Stimulated activated naive CD4-positive, alpha-beta T cell (primary cell): ENCODE results near the gene NTM.

Experiments
- DNase-seq, 6 experiments: peaks; one replicate each; lab custom pipeline; 2025; lab: John Stamatoyannopoulos, UW

The NTM gene

GRCh38 chr11:131917634-131918384 is 547.4 kb downstream of the NTM start:
- no peak for DNase-seq

GRCh38 chr11:131918663-131919062 is 548.2 kb downstream of the NTM start:
- no peak for DNase-seq

- no peak for DNase-seq
These were observed 551.8 kb downstream of the NTM start for GRCh38 chr11:131922220-131922619.

DNA sequence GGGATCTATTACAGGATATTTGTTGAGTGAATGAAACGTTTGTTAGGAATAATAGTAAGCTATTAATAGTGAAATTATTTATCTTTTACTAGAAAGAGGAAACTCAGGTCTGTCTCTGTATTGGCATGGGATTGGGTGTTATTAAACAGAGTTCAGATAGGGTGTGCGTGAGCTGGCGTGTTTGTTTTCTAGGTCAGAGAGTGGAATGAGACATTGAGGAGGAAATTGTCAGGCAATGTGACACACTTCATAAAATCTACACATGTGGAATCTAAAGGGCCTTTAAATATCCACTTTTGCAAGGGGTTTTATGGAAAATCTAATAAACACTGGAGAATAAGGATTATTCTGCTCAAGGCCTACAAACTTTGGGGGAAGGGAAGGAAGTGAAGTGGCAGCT is 552.9 kb downstream of the NTM start:
- DNase-seq = no peak

GRCh38 chr11:131924001-131924400 is 553.6 kb downstream of the NTM start:
- no peak for DNase-seq

GRCh38 chr11:131924457-131925201 is 554.2 kb downstream of the NTM start:
- no peak for DNase-seq

GRCh38 chr11:131925829-131926228 is 555.4 kb downstream of the NTM start:
- no peak for DNase-seq

GRCh38 chr11:131928992-131929391 is 558.6 kb downstream of the NTM start:
- no peak for DNase-seq

GRCh38 chr11:131932584-131933325 is 562.3 kb downstream of the NTM start:
- DNase-seq = no peak

- DNase-seq = no peak
These were observed 563.6 kb downstream of the NTM start for GRCh38 chr11:131934006-131934405.

DNA sequence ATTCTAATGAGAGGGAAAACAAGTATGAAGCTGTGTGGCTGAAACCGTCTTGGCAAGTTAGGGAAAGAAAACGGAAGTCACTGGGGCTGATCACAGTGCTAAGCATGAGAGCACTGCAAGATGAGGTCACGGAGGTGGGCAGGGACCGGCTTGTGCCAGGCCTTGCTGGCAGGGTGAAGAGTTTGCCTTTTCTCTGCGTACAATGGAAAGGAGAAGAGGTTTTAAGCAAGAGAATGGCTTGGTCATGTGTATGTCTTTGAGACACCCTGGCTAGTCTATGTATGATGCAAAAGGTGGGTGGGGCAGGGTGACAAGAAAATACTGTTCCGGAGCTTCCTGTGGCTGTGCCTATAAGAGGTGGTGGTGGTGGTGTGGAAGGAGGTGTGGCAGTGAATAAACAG is 567.9 kb downstream of the NTM start:
- DNase-seq = no peak

- no peak for DNase-seq
These were observed 569.7 kb downstream of the NTM start for GRCh38 chr11:131940126-131940525.

GRCh38 chr11:131942878-131943277 is 572.5 kb downstream of the NTM start:
- DNase-seq = no peak

GRCh38 chr11:131943295-131943694 is 572.9 kb downstream of the NTM start:
- no peak for DNase-seq

DNA sequence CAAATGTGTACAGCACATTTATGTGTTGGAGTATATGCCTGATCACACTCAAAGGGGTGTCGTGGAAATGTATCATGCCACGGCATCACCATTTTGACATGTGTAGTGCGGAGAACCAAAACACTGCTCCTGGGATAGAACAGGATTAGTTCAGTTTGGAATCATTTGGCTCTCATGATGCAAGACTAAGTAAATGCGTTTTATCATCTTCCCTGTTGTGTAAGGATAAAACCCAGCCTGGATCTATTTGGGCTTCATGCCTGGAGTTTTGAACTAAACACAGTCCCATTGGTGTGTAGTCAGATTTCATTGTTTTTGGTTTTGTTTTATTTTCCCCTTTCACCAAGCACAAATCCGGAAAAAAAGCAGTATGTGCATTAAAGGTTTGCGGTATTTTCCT is 574.3 kb downstream of the NTM start:
- no peak for DNase-seq

DNA sequence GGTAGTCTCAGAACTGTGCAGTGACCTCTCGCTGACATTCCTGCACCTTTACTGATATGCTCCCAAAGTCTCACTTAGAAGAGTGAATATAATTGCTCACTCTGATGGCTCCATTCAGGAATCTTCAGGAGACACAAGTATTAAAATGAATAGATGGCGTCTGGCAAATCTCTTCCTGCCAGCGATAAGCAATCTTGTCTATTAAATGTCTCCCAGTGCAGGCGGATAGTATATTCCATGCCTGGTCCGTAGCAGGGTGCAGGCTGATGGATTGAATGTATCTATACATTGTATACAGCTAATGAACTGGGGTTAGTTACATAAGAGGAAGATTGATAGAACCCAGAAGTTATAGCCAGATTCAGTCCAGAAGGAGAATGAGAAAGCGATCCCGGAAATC is 575.3 kb downstream of the NTM start:
- no peak for DNase-seq

DNA sequence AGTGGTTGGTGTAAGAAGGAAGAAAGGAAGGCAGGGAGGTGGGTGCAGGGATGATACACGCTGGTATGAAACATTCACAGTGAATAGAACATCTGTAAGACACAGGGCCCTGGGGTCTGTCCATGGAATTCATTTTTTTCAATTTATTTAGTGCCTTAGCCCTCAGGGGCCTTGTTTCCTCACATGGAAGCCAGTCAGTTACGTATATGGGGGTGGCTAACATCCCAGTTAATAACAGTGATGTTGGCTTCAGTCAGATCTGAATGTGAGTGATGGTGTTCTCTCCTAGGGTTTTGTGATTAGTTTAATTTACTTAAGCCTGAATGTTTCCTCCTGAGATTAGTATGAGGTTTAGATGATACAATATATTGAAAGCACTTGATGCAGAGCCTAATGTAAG is 577.1 kb downstream of the NTM start:
- DNase-seq = no peak

DNA sequence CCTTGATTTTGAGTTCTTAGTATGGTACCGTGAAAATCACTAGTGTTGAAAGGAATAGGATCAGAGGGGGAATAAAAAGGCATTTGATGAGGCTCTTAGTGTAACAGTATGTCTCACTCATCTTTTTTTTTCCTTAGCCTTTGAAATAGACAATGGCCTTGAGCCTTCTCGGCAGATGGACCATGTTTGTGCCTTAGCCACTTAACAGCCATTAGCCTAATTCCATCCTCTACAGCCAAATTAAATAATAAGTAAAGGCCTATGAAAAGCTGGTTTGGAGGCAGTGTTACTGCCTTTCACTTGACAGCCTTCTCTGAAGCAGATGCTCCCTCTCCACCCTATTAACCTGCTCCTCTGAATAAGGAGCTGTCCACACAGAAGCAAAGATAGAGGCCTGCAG is 580.7 kb downstream of the NTM start:
- DNase-seq = no peak

- DNase-seq = no peak
These were observed 583.7 kb downstream of the NTM start for GRCh38 chr11:131954146-131954545.

DNA sequence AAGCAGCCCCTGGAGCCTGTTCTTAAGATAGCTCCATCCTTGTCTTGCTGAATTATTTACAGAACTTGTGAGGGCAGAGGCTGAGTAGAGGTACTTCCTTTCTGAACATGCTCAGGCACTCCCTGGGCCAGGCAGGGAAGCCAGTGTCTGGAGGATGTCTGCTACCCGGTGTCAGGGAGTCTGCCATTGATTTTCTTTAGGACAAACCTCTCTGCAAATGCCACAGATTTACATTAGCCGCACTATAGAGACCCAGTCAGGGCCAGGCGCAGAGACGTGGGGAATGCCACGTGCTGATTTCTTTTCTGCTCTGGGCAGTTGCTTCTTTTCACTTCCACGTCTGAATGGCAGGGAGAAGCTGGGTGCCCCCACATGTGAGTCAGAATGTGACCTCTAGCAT is 585.5 kb downstream of the NTM start:
- DNase-seq = no peak

GRCh38 chr11:131957201-131957600 is 586.8 kb downstream of the NTM start:
- DNase-seq = no peak

- DNase-seq = no peak
These were observed 587.5 kb downstream of the NTM start for GRCh38 chr11:131957875-131958274.

- DNase-seq = no peak
These were observed 592.4 kb downstream of the NTM start for GRCh38 chr11:131962818-131963217.
